ENCODE measurements around the gene SNRNP70.

SNRNP70 gene

DNA sequence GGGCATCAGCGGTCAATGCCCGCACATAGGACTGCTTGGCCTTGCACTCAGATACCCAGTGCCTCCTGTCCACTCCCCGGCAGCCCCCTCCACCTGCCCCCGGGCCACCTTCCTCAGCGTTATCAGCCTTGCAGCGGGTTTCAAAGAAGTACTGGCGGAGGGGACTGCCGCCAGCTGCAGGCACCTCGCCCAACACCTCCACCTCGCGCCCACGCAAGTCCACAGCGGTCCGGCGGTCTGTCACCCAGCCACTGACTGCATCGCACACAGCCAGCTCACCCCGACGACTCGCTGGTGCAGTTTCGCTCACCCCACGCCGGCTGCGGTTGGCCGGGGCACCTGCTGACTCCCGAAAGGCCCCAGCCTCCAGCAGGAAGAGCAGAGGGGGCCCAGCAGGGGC lies 23.8 kb upstream of the SNRNP70 start:
- DNase-seq (ENCODE audit: low spot score) = no peak
- TF ChIP-seq, protein P1, sequence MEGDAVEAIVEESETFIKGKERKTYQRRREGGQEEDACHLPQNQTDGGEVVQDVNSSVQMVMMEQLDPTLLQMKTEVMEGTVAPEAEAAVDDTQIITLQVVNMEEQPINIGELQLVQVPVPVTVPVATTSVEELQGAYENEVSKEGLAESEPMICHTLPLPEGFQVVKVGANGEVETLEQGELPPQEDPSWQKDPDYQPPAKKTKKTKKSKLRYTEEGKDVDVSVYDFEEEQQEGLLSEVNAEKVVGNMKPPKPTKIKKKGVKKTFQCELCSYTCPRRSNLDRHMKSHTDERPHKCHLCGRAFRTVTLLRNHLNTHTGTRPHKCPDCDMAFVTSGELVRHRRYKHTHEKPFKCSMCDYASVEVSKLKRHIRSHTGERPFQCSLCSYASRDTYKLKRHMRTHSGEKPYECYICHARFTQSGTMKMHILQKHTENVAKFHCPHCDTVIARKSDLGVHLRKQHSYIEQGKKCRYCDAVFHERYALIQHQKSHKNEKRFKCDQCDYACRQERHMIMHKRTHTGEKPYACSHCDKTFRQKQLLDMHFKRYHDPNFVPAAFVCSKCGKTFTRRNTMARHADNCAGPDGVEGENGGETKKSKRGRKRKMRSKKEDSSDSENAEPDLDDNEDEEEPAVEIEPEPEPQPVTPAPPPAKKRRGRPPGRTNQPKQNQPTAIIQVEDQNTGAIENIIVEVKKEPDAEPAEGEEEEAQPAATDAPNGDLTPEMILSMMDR (IDR thresholded peaks at IDR 0.05; ENCODE audit: extremely low read depth, insufficient read depth, missing control alignments) = no peak
- in situ Hi-C loops (cut with MboI; ENCODE audit: low pct_unique_long_range_greater_than_20kb, low sequenced_read_pairs, unreplicated experiment) = no loop called here

DNA sequence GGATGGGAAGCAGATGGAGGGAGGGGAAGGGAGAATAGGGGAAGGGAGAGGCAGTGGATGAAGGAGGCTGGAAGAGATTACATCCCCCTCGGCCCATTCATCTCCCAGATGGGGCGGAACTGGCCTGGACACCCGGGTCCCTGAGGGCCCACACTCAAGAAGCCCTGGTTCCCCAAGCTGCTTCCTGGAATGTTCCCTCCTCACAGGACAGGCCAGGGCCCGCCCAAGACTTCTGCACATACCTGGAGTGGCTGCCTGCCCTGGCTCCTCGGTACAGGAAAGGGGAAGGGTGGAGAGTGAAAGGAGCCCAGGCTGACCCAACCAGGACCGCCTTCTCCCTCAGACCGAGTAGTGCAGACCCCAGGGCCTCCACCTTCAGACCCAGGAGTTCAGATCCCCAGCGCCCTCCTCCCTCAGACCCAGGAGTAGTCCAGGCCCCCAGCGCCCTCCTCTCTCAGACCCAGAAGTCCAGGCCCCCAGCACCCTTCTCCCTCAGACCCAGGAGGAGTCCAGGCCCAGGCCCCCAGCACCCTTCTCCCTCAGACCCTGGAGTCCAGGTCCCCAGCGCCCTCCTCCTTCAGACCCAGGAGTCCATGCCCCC lies 21.1 kb upstream of the SNRNP70 start:
- in situ Hi-C loops (cut with MboI; ENCODE audit: low pct_unique_long_range_greater_than_20kb, low sequenced_read_pairs, unreplicated experiment) = no loop called here
- TF ChIP-seq, protein P1 (IDR thresholded peaks at IDR 0.05; ENCODE audit: extremely low read depth, insufficient read depth, missing control alignments) = no peak
- no peak for DNase-seq (ENCODE audit: low spot score)

DNA sequence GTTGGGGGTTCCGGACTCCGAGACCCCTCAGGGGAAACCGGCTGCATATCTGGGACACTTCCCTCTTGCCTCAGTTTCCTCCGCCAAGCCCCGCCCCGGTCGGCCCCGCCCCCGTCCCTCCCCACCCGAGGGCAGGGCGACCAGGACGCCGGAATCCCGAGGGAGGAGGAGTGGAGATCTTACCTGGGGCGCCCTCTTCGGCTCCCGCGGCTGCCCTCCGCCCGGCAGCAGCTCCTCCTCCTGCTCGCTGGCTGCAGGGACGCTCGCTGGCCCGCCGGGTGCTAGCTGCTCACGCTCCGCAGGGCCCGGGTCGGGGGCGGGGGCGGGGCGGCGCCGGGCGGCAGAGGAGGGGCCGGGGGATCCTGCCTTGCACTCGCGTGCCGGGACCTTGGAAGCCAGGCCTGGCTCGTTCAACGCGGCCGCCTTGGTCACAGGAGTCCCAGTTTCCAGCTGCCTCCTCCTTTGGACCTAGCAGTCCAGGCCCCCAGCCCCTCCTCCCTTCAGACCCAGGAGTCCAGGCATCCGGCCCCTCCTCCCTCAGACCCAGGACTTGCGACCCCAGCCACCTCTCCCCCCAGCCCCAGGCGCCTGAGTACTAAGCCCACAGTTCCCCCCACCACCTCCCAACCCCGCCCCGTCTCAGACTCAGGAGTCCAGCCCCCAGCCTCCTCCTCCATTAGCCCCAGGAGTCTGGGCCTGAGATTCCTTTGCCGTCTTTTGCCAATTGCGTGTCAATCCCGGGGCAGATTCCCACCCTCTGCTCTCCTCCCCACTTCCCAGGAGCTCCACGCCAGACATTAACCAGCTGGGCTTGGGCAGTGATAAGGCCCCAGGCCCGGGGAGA lies 20.3 kb upstream of the SNRNP70 start, which contains the start of gene NTF4:
Gene NTF4, minus strand, starts transcription at position 51 of the 844 bp plus-strand sequence. CDS start 2,821 bp downstream, outside the sequence.
- DNase-seq (ENCODE audit: low spot score) = no peak
- TF ChIP-seq, protein P1 (IDR thresholded peaks at IDR 0.05; ENCODE audit: extremely low read depth, insufficient read depth, missing control alignments) = no peak
- in situ Hi-C loops (cut with MboI; ENCODE audit: low pct_unique_long_range_greater_than_20kb, low sequenced_read_pairs, unreplicated experiment) = no loop called here

DNA sequence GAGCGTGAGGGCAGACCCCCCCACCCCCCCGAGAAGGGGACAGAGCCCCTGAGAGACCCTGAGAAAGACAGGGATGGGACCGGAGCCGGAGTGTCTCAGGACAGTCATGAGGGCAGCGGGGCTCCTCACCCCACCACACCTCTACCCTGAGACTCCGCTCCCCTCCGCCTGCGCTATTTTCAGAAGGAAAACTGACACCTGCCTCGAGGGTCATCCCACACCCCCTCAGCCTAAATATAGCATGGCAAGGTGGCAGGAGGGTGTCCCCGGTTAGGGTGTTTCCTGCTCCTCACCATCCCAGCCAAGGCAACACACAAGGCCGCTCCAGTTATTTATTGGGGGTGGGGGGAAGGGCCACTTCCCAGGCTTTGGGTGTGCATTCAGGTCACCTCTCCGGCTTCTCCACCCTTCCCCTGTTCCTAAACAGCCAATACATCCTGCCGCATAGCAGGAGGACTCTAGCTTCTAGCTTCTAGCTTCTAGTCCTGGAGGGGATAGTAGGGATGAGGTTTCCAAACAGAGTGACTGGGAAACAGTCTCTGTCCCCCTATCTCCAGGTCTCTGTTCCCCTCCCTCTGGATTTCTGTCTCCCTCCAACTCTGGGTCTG lies 19.2 kb upstream of the SNRNP70 start:
- in situ Hi-C loops (cut with MboI; ENCODE audit: low pct_unique_long_range_greater_than_20kb, low sequenced_read_pairs, unreplicated experiment) = no loop called here
- no peak for DNase-seq (ENCODE audit: low spot score)

DNA sequence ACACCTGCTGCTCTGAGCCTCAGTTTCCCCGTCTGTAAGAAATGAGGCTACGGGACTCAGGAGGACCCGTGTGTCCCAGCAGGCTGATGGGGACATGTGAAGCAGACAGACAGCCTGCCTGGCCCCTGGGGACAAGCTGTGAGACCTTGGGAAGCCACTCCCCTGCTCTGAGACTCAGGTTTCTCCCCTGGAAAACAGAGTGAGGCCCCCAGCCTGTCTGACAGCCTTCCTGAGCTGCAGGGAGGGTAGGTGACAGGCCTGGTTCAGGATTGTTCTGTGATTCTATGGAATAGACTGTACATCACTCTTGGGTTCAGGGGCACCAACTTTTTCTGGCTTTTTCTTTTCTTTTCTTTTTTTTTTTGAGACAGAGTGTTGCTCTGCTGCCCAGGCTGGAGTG lies 17.7 kb upstream of the SNRNP70 start:
- in situ Hi-C loops (cut with MboI; ENCODE audit: low pct_unique_long_range_greater_than_20kb, low sequenced_read_pairs, unreplicated experiment) = no loop called here
- TF ChIP-seq, protein P1 (IDR thresholded peaks at IDR 0.05; ENCODE audit: extremely low read depth, insufficient read depth, missing control alignments) = no peak

More for the DNA sequence above, 19.2 kb upstream of the SNRNP70 start:
- TF ChIP-seq, protein P1 (IDR thresholded peaks at IDR 0.05; ENCODE audit: extremely low read depth, insufficient read depth, missing control alignments) = no peak

DNA sequence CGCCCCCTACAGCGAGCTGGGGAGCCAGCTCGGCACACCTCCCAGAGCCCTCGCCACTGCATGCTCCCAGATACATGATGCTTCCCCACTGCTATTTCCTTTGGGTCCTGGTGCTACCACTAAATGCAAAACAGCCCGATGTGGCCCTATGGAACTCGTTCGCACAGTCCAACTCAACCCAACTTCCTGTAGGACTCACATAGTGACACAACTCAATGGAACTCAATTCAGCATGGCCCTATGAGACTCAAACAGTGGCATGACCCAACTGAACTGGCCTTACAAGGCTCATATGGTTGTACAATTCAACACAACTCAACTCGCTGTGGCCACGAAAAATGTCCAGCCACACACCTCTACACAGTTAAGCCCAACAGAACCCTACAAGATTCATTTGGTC lies 16.2 kb upstream of the SNRNP70 start:
- in situ Hi-C loops (cut with MboI; ENCODE audit: low pct_unique_long_range_greater_than_20kb, low sequenced_read_pairs, unreplicated experiment) = no loop called here
- TF ChIP-seq, protein P1 (IDR thresholded peaks at IDR 0.05; ENCODE audit: extremely low read depth, insufficient read depth, missing control alignments) = no peak
- DNase-seq (ENCODE audit: low spot score) = no peak

More for the DNA sequence above, 17.7 kb upstream of the SNRNP70 start:
- DNase-seq (ENCODE audit: low spot score) = no peak
